Mammary microvascular endothelial cell (primary cell): ENCODE results near the gene HDDC2. TPM values are rescaled to one million over a fixed set of nuclear protein-coding genes. Genes with fewer than 3 reads are reported as not detected.

Experiments used
- total RNA-seq: library from RNA; depleted of rRNA; stranded (reverse); fragments of >200 nt; gene quantifications from 2 replicates; pipeline ENCODE4 v1.2.3, GENCODE V29; 2015

Gene HDDC2
- 20.0 and 24.2 TPM in 2 replicates for total RNA-seq

GRCh38 chr6:125301435-125302391 is at the start of gene HDDC2:
HDDC2 (minus strand) TSS chr6:125301967; CDS start chr6:125301932, 35 bp downstream.

Other genes starting within 250 kb of the HDDC2 start
- 5.5 and 7.0 TPM in 2 replicates for gene TPD52L1, start 148.2 kb downstream of the HDDC2 start, total RNA-seq